Panc1 (cell line): ENCODE measurements around the gene DDAH1. TPM values are rescaled to one million over a fixed set of nuclear protein-coding genes. Genes with fewer than 3 reads are reported as not detected.

Experiments
- ATAC-seq: fragments of 200-7000 bp; cut with Tn5 transposase; 2 replicates; pipeline ENCODE4 v1.9.1; 2020; ENCODE audit warnings: mild to moderate bottlenecking, moderate library complexity
- BruUV-seq: library from RNA; stranded (reverse); fragments of 400-500 nt; replicated peaks from 2 replicates; lab custom pipeline; 2021; lab: Mats Ljungman, UMichigan
- CTCF ChIA-PET: fragments of 300-600 bp; sonication (Branson Sonifier 250); formaldehyde crosslinking; loops from one replicate; lab custom pipeline; 2022; ENCODE audit warnings: antibody characterized with exemption; lab: Charles Lee
- POLR2A ChIA-PET: fragments of 300-600 bp; sonication (Branson Sonifier 250); formaldehyde crosslinking; loops from one replicate; lab custom pipeline; 2022; ENCODE audit warnings: antibody characterized with exemption; lab: Charles Lee
- DNase-seq: peaks from one replicate; pipeline ENCODE4 v3.0.0-alpha.2; 2010; ENCODE audit warnings: low read depth, low spot score
- H3K27ac ChIP-seq: 2 replicates; pipeline ENCODE4 v1.5.1; 2011; ENCODE audit warnings: mild to moderate bottlenecking, low read length, inconsistent platforms
- H3K27me3 ChIP-seq: fragments of 200-500 bp; sonication (Bioruptor generic); 2 replicates; pipeline ENCODE4 v1.6.0; 2014; ENCODE audit warnings: low read length, inconsistent platforms; ENCODE audit not compliant: control insufficient read depth, insufficient read depth
- H3K36me3 ChIP-seq: fragments of 200-500 bp; sonication (Bioruptor generic); 2 replicates; pipeline ENCODE4 v1.5.1; 2014; ENCODE audit warnings: inconsistent platforms, mild to moderate bottlenecking, low read length, moderate library complexity; ENCODE audit not compliant: control insufficient read depth, insufficient read depth
- H3K4me1 ChIP-seq: 2 replicates; pipeline ENCODE4 v1.5.1; 2011; ENCODE audit warnings: inconsistent platforms, mild to moderate bottlenecking, low read length, moderate library complexity; ENCODE audit not compliant: control insufficient read depth, insufficient read depth
- H3K4me3 ChIP-seq, 2 experiments: 2 replicates each; pipeline ENCODE4 v1.5.1; 2011 to 2012; ENCODE audit warnings: low read depth in 2 of 2, low read length in 2 of 2, mild to moderate bottlenecking in 2 of 2, inconsistent platforms in 1 of 2, moderate library complexity in 1 of 2
- H3K9me3 ChIP-seq: fragments of 200-500 bp; sonication (Bioruptor generic); 2 replicates; pipeline ENCODE4 v1.5.1; 2014; ENCODE audit warnings: low read depth, mild to moderate bottlenecking, inconsistent platforms, low read length, moderate library complexity; ENCODE audit not compliant: control insufficient read depth, insufficient read depth
- POLR2AphosphoS5 ChIP-seq: IDR thresholded peaks from 2 replicates; pipeline ENCODE4 v1.6.1; 2012; ENCODE audit warnings: mild to moderate bottlenecking, low read depth, low read length, moderate library complexity
- SIN3A ChIP-seq: IDR thresholded peaks from 2 replicates; pipeline ENCODE4 v1.6.1; 2012; ENCODE audit warnings: low read depth, mild to moderate bottlenecking, low read length, moderate library complexity, borderline replicate concordance; ENCODE audit not compliant: insufficient read depth
- TCF7L2 ChIP-seq: IDR thresholded peaks from 2 replicates; pipeline ENCODE4 v1.6.1; 2011; ENCODE audit warnings: mild to moderate bottlenecking, low read depth, low read length, inconsistent platforms
- in situ Hi-C: cut with HindIII; loops from 2 replicates; pipeline ENCODE4 v1.10.0; 2016; ENCODE audit warnings: low sequenced_read_pairs, low pct_unique_long_range_greater_than_20kb
- intact Hi-C: fragments of 100-400 bp; cut with micrococcal nuclease; formaldehyde crosslinking; loops from one replicate; pipeline ENCODE4 v1.10.0; 2022; ENCODE audit not compliant: unreplicated experiment
- total RNA-seq: library from RNA; stranded (reverse); gene quantifications from one replicate; pipeline ENCODE4 v1.2.1, GENCODE V29; 2021; ENCODE audit not compliant: unreplicated experiment
- TF ChIP-seq, protein P1 (sequence below): fragments of 450-650 bp; IDR thresholded peaks from 2 replicates; pipeline ENCODE4 v1.5.1; 2017; ENCODE audit warnings: mild to moderate bottlenecking
- TF ChIP-seq, protein P2 (sequence below), 2 experiments: IDR thresholded peaks; 2 replicates each; pipeline ENCODE4 v1.6.1; 2011 to 2012; ENCODE audit warnings: low read depth in 2 of 2, control low read depth in 1 of 2, low read length in 1 of 2, mild to moderate bottlenecking in 1 of 2, moderate library complexity in 1 of 2; ENCODE audit not compliant: insufficient read depth in 1 of 2

DDAH1 gene
- total RNA-seq, 1 experiment from 2014 or later = 85.4 TPM

GRCh38 chr1:85280636-85281035 lies 184.3 kb downstream of the DDAH1 start:
- H3K9me3 ChIP-seq = no peaks in the 10 kb centered on the region
- H3K4me1 ChIP-seq = peaks cover 26% of the 10 kb centered on the region
- POLR2A ChIA-PET = no interaction called here
- TF ChIP-seq, protein P1, sequence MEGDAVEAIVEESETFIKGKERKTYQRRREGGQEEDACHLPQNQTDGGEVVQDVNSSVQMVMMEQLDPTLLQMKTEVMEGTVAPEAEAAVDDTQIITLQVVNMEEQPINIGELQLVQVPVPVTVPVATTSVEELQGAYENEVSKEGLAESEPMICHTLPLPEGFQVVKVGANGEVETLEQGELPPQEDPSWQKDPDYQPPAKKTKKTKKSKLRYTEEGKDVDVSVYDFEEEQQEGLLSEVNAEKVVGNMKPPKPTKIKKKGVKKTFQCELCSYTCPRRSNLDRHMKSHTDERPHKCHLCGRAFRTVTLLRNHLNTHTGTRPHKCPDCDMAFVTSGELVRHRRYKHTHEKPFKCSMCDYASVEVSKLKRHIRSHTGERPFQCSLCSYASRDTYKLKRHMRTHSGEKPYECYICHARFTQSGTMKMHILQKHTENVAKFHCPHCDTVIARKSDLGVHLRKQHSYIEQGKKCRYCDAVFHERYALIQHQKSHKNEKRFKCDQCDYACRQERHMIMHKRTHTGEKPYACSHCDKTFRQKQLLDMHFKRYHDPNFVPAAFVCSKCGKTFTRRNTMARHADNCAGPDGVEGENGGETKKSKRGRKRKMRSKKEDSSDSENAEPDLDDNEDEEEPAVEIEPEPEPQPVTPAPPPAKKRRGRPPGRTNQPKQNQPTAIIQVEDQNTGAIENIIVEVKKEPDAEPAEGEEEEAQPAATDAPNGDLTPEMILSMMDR = no peak
- TF ChIP-seq POLR2AphosphoS5 (no peak), SIN3A (no peak), TCF7L2 (no peak)
- TF ChIP-seq, protein P2, sequence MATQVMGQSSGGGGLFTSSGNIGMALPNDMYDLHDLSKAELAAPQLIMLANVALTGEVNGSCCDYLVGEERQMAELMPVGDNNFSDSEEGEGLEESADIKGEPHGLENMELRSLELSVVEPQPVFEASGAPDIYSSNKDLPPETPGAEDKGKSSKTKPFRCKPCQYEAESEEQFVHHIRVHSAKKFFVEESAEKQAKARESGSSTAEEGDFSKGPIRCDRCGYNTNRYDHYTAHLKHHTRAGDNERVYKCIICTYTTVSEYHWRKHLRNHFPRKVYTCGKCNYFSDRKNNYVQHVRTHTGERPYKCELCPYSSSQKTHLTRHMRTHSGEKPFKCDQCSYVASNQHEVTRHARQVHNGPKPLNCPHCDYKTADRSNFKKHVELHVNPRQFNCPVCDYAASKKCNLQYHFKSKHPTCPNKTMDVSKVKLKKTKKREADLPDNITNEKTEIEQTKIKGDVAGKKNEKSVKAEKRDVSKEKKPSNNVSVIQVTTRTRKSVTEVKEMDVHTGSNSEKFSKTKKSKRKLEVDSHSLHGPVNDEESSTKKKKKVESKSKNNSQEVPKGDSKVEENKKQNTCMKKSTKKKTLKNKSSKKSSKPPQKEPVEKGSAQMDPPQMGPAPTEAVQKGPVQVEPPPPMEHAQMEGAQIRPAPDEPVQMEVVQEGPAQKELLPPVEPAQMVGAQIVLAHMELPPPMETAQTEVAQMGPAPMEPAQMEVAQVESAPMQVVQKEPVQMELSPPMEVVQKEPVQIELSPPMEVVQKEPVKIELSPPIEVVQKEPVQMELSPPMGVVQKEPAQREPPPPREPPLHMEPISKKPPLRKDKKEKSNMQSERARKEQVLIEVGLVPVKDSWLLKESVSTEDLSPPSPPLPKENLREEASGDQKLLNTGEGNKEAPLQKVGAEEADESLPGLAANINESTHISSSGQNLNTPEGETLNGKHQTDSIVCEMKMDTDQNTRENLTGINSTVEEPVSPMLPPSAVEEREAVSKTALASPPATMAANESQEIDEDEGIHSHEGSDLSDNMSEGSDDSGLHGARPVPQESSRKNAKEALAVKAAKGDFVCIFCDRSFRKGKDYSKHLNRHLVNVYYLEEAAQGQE (IDR thresholded peaks at IDR 0.05; ENCODE audit: insufficient read depth in 1 of 2, low read depth in 2 of 2, low read length in 1 of 2) = no peak
- ATAC-seq (no peak), DNase-seq (no peak)
- intact Hi-C loops (no loop called here), in situ Hi-C loops (no loop called here)
- H3K27me3 ChIP-seq = no peaks in the 10 kb centered on the region
- H3K36me3 ChIP-seq = no peaks in the 10 kb centered on the region
- CTCF ChIA-PET = no interaction called here
- peak overlapping the region; percentile 24; the same call in 1 of the 2 replicates for H3K27ac ChIP-seq
- H3K4me3 ChIP-seq = no peak overlapping the region
- no TSS peak for BruUV-seq

DNA sequence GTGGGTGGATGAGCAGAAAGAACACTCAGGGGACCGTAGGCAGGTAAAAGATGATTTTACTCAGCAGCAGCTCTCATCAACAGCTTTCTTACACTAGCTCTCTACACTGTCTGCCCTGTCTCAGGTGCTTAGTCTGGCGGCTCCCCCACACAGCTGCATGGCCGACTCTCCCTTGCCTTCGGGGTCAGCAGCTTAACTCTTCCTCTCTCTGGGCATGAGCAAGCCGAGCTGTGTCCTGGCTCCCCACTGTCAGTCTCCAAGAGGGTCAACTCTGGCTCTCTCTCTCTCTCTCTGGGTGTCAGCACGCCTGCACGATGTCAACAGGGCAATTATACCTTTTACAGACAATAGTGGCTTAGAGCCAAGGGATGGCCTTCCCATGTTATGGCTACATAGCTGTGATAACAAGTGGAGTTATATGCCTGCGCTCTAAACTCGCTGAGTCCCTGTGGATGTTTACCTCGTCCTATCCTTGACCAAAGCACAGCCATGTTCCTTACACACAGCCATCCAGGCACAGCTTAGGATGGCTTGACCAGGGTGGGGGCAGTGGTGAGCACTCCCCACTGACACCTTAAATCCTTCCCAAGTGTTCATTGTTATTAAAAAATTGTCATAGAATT lies 185.4 kb downstream of the DDAH1 start:
- H3K27ac ChIP-seq = peak overlapping the region; percentile 84
- H3K36me3 ChIP-seq = peaks cover 4% of the 10 kb centered on the region; the same call in 1 of the 2 replicates
- TF ChIP-seq, protein P2 (IDR thresholded peaks at IDR 0.05; ENCODE audit: insufficient read depth in 1 of 2, low read depth in 2 of 2, low read length in 1 of 2) = no peak
- 0 out of 2 replicates have a peak, but pooled peaks have one; percentile 22 for TF ChIP-seq SIN3A
- TF ChIP-seq POLR2AphosphoS5 = 0 out of 2 replicates have a peak, but pooled peaks have one; percentile 24
- ChIA-PET POLR2A (no interaction called here), CTCF (no interaction called here)
- peaks cover 33% of the 10 kb centered on the region for H3K4me1 ChIP-seq
- H3K27me3 ChIP-seq = no peaks in the 10 kb centered on the region
- no peak for DNase-seq
- no peak for ATAC-seq
- H3K4me3 ChIP-seq = peak overlapping the region in 1 of 2 experiments; percentile 29; a peak in 2 of 4 replicates
- intact Hi-C loops = no loop called here
- no TSS peak for BruUV-seq
- H3K9me3 ChIP-seq = no peaks in the 10 kb centered on the region
- in situ Hi-C loops = no loop called here
